K562 (cell line): ENCODE results near the gene RIPOR2. TPM values are rescaled to one million over a fixed set of nuclear protein-coding genes. Genes with fewer than 3 reads are reported as not detected.

Experiments
- polyA plus RNA-seq, 8 experiments: library from polyadenylated mRNA; depleted of rRNA in 4 of 8; stranded (reverse) in 5 of 8; unstranded in 3 of 8; fragments of >200 nt; fragmentation: Nextera tagmentation in 2 of 8; fragmentation: Illumina TruSeq in 1 of 8; extraction: Ambion mirVana in 2 of 8; extraction: Trizol in 1 of 8; gene quantifications; 2 replicates each; pipeline versions ENCODE4 v1.2.1 to v1.2.3, GENCODE V29; 2011 to 2014; ENCODE audit warnings: inconsistent platforms in 1 of 8, missing spikeins in 1 of 8
- total RNA-seq, 7 experiments: library from RNA; depleted of rRNA in 6 of 7; stranded (reverse); fragments of >200 nt in 6 of 7; fragmentation: Illumina TruSeq in 2 of 7; extraction: Trizol in 2 of 7; gene quantifications; 2 replicates each; pipeline versions ENCODE4 v1.2.1 to v1.2.3, GENCODE V29; 2011 to 2021; ENCODE audit warnings: low replicate concordance in 1 of 7

The RIPOR2 gene
- total and polyA plus RNA-seq, 9 of the 15 experiments (the other 6 are each of a cell fraction or from before 2014, with no cell fraction given) = 0.04 to 1.0 (median 0.47) TPM; not detected in 2

Other genes with a start within 250 kb of the RIPOR2 start
- gene C6orf62, start 216.8 kb downstream of the RIPOR2 start, total RNA-seq (2014; rRNA removed) = 48.5 and 52.9 TPM in 2 replicates
- 110 and 124 TPM in 2 replicates for gene C6orf62, start 216.8 kb downstream of the RIPOR2 start, total RNA-seq (2014; rRNA removed; fragmentation: Illumina TruSeq; extraction: Trizol)
- gene C6orf62, start 216.8 kb downstream of the RIPOR2 start, total RNA-seq (2015; rRNA removed; fragmentation: Illumina TruSeq; extraction: Trizol) = 111 and 113 TPM in 2 replicates
- 113 and 117 TPM in 2 replicates for gene C6orf62, start 216.8 kb downstream of the RIPOR2 start, total RNA-seq (2021)
- 76.7 and 105 TPM in 2 replicates for gene C6orf62, start 216.8 kb downstream of the RIPOR2 start, polyA plus RNA-seq (2011; rRNA removed)
- gene C6orf62, start 216.8 kb downstream of the RIPOR2 start, polyA plus RNA-seq (2014; fragmentation: Illumina TruSeq; extraction: Trizol) = 86.2 and 111 TPM in 2 replicates
- gene C6orf62, start 216.8 kb downstream of the RIPOR2 start, polyA plus RNA-seq (2014; fragmentation: Nextera tagmentation; extraction: Ambion mirVana) = 100 to 1,000 TPM; 355 to 579 TPM
- 56.8 and 65.6 TPM in 2 replicates for gene C6orf62, start 216.8 kb downstream of the RIPOR2 start, polyA plus RNA-seq (2014; rRNA removed)
- gene GMNN, start 161.0 kb downstream of the RIPOR2 start, total RNA-seq (2014; rRNA removed) = 140 and 156 TPM in 2 replicates
- 189 and 216 TPM in 2 replicates for gene GMNN, start 161.0 kb downstream of the RIPOR2 start, total RNA-seq (2014; rRNA removed; fragmentation: Illumina TruSeq; extraction: Trizol)
- 187 and 210 TPM in 2 replicates for gene GMNN, start 161.0 kb downstream of the RIPOR2 start, total RNA-seq (2015; rRNA removed; fragmentation: Illumina TruSeq; extraction: Trizol)
- 144 and 146 TPM in 2 replicates for gene GMNN, start 161.0 kb downstream of the RIPOR2 start, total RNA-seq (2021)
- 125 and 167 TPM in 2 replicates for gene GMNN, start 161.0 kb downstream of the RIPOR2 start, polyA plus RNA-seq (2011; rRNA removed)
- gene GMNN, start 161.0 kb downstream of the RIPOR2 start, polyA plus RNA-seq (2014; fragmentation: Illumina TruSeq; extraction: Trizol) = 217 and 222 TPM in 2 replicates
- gene GMNN, start 161.0 kb downstream of the RIPOR2 start, polyA plus RNA-seq (2014; fragmentation: Nextera tagmentation; extraction: Ambion mirVana) = 100 to 1,000 TPM; 331 to 370 TPM
- 199 and 254 TPM in 2 replicates for gene GMNN, start 161.0 kb downstream of the RIPOR2 start, polyA plus RNA-seq (2014; rRNA removed)
- not detected in 2 replicates for gene ARMH2, start 137.0 kb downstream of the RIPOR2 start, total RNA-seq (2014; rRNA removed)
- gene ARMH2, start 137.0 kb downstream of the RIPOR2 start, total RNA-seq (2014; rRNA removed; fragmentation: Illumina TruSeq; extraction: Trizol) = not detected in 2 replicates
- not detected in 2 replicates for gene ARMH2, start 137.0 kb downstream of the RIPOR2 start, total RNA-seq (2015; rRNA removed; fragmentation: Illumina TruSeq; extraction: Trizol)
- gene ARMH2, start 137.0 kb downstream of the RIPOR2 start, total RNA-seq (2021) = not detected in 2 replicates
- gene ARMH2, start 137.0 kb downstream of the RIPOR2 start, polyA plus RNA-seq (2011; rRNA removed) = not detected in 2 replicates
- not detected in 2 replicates for gene ARMH2, start 137.0 kb downstream of the RIPOR2 start, polyA plus RNA-seq (2014; fragmentation: Illumina TruSeq; extraction: Trizol)
- gene ARMH2, start 137.0 kb downstream of the RIPOR2 start, polyA plus RNA-seq (2014; fragmentation: Nextera tagmentation; extraction: Ambion mirVana) = not detected
- not detected in 2 replicates for gene ARMH2, start 137.0 kb downstream of the RIPOR2 start, polyA plus RNA-seq (2014; rRNA removed)